OCI-LY3 (cell line): Measurements from ENCODE around the gene LAMC2.

Source experiments
- EZH2phosphoT487 ChIP-seq: fragments of 200-600 bp; shearing (Covaris generic); IDR thresholded peaks from 2 replicates; pipeline ENCODE4 v1.6.1; 2018; ENCODE audit warnings: antibody characterized with exemption, mixed run types, low read depth
- TF ChIP-seq, protein P1 (sequence below): fragments of 200-600, 300-600 bp; sonication (generic); IDR thresholded peaks from 2 replicates; pipeline ENCODE4 v1.5.1; 2014; ENCODE audit warnings: antibody characterized with exemption, low read length, low read depth

DNA sequence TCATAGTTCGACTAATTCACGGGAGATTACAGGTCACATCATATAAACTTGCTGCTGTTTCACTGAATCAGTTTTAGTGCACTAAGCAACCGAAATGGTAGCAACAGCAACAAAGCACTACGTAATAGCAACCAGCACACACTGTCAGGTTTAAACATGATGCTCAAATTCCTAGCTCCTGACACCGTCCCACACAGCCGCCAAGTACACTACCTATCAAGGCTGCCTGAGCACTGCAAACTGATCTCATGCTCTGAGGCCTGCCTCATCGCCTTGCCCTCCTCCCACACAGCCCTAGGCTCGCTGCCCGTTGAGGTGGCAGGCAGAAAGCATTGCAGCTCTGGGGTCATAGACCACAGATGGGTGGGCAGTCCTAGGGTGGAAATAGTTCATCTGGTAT is 12.4 kb downstream of the LAMC2 start:
- TF ChIP-seq, protein P1, sequence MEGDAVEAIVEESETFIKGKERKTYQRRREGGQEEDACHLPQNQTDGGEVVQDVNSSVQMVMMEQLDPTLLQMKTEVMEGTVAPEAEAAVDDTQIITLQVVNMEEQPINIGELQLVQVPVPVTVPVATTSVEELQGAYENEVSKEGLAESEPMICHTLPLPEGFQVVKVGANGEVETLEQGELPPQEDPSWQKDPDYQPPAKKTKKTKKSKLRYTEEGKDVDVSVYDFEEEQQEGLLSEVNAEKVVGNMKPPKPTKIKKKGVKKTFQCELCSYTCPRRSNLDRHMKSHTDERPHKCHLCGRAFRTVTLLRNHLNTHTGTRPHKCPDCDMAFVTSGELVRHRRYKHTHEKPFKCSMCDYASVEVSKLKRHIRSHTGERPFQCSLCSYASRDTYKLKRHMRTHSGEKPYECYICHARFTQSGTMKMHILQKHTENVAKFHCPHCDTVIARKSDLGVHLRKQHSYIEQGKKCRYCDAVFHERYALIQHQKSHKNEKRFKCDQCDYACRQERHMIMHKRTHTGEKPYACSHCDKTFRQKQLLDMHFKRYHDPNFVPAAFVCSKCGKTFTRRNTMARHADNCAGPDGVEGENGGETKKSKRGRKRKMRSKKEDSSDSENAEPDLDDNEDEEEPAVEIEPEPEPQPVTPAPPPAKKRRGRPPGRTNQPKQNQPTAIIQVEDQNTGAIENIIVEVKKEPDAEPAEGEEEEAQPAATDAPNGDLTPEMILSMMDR, result no peak
- TF ChIP-seq EZH2phosphoT487, result no peak
